Hepatocyte (in vitro differentiated cells): ENCODE data around the gene ZNF792.

ENCODE experiments used
- CTCF ChIP-seq: fragments of 200-600 bp; sonication (generic); IDR thresholded peaks from 2 replicates; pipeline ENCODE4 v1.5.1; 2016; ENCODE audit warnings: antibody characterized with exemption, mild to moderate bottlenecking; ENCODE audit not compliant: poor library complexity
- EZH2 ChIP-seq: fragments of 200-600 bp; sonication (generic); IDR thresholded peaks from 2 replicates; pipeline ENCODE4 v1.6.1; 2016; ENCODE audit warnings: antibody characterized with exemption, mild to moderate bottlenecking, borderline replicate concordance

GRCh38 chr19:34995551-34995950 is 31.5 kb upstream of the ZNF792 start:
- no peak for TF ChIP-seq CTCF
- TF ChIP-seq EZH2: no peak
